ENCODE data around the gene REEP2.
"Not testable (repeated sequence)": the region's sequence is repeated elsewhere in the genome, so short reads cannot be mapped to it uniquely, and the experiment has no call there.

Gene REEP2

GRCh38 chr5:138466125-138466899 lies 27.5 kb downstream of the REEP2 start:
- peak; percentile 49 for DNase-seq (ENCODE audit: low spot score)

- DNase-seq (ENCODE audit: low spot score): peak; percentile 8
Observed at GRCh38 chr5:138466900-138467710, 28.2 kb downstream of the REEP2 start.

GRCh38 chr5:138467711-138468132 lies 28.9 kb downstream of the REEP2 start:
- DNase-seq (ENCODE audit: low spot score): no peak

- DNase-seq (ENCODE audit: low spot score): no peak
Observed at GRCh38 chr5:138468133-138468965, 29.5 kb downstream of the REEP2 start.

- DNase-seq (ENCODE audit: low spot score): peak; percentile 9
Observed at GRCh38 chr5:138468966-138469539, 30.2 kb downstream of the REEP2 start.

DNA sequence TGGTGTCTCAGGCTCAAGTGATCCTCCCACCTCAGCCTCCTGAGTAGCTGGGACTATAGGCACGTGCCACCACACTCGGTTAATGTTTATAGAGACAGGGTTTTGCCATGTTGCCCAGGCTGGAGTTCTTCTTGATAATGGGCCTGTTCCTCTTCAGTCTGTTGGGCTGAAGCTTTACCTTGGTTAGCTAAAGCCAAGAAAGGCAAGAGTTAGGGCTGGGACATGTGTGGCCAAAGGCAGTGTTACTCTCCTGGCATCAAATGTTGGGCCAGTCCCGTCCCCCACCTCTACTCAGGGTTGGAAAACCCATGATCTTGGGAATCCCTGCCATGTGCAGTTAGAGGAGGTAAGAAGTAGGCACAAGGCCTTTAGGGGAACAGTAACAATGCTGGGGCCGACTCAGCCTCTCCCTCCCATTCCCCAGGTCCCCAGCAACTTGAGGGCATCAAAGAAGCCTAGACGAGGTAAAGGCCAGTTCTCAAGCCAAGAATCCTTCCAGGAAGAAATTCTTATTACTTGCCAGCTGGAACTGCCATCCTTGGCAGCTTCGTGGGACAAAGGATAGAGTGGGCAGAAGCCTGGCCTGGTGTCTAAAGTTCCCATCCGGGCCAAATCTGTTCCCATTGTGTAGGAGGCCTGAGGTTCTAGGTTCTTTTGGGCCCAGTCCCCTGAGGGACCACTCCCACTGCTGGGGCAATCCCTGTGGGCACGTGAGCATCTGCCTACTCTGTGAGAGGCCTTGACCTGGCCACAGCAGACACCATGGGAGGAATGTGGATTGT lies 30.9 kb downstream of the REEP2 start:
- peak; percentile 37 for DNase-seq (ENCODE audit: low spot score)

DNA sequence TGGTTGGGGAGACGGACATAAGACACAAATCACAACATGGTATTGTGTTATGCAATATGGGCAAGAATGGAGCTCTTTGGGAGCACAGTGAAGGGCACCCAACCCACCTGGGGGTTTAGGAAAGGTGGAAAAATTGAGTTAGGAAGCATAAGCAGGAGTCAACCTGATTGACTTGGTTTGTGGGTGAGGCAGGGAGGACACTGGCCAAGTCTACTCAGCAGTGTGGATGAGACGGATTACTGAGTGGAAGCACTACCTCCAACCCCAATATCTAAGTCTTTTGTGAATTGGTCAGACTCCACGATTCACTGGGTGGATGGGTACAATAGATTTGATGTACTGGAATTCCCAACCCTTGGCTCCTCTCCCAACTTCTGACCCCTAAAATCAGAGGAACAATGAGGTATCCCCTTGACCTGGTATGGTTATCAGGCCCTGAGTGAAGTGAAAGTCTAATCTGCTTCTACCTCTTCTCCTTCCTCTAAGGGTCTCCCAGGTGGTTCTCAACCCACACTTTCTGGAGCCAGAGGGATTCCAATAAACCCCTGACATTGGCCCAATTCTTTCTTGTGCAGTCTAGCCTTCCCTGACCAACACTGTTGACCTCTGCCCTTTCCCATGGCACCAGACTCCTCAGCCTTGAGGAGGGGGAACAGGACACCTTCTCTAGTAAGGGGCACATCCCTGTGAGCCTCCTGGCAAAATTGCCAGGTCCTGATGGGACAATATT lies 31.6 kb downstream of the REEP2 start:
- no peak for DNase-seq (ENCODE audit: low spot score)

GRCh38 chr5:138471052-138471361 lies 32.1 kb downstream of the REEP2 start:
- no peak for DNase-seq (ENCODE audit: low spot score)

GRCh38 chr5:138472353-138472752 lies 33.5 kb downstream of the REEP2 start:
- DNase-seq (ENCODE audit: low spot score): no peak

- DNase-seq (ENCODE audit: low spot score): not testable (repeated sequence)
Observed at GRCh38 chr5:138473151-138473550, 34.3 kb downstream of the REEP2 start.

DNA sequence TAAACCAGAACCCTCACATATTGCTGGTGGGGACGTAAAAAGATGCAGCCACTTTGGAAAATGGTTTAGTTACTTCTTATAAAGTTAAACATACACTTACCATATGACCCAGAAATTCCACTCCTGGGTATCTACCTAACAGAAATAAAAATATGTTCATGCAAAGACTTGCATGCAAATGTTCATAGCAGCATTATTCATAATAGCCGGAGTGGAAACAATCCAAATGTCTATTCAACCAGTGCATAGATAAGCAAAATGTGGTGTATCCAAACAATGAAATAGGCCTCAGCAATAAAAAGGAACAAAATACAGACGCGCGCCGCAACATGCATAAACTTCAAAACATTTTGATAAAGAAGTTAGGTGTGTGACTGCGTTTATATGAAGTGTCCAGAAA lies 38.1 kb downstream of the REEP2 start:
- no peak for DNase-seq (ENCODE audit: low spot score)

GRCh38 chr5:138482638-138483037 lies 43.8 kb downstream of the REEP2 start:
- no peak for DNase-seq (ENCODE audit: low spot score)

- DNase-seq (ENCODE audit: low spot score): peak; percentile 42
Observed at GRCh38 chr5:138488481-138488945, 49.7 kb downstream of the REEP2 start.

DNA sequence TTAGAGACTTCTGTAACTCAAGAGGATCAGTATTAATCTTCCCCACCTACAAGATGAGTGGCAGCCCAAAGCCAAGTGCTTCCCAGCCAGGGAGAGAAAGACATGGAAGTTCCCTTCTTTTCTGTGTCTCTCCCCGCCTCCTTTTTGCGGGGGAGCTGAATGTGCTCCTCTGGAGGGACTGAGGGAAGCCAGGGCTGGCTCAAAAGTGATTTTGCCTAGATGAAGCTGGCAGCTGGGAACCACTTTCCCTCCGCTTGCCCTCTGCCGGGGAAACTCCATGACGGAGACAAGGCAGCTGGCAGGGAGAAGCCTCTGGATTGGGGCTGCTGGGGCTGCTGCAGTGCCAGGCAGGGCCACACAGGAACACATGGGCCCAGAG lies 50.8 kb downstream of the REEP2 start:
- DNase-seq (ENCODE audit: low spot score): no peak

DNA sequence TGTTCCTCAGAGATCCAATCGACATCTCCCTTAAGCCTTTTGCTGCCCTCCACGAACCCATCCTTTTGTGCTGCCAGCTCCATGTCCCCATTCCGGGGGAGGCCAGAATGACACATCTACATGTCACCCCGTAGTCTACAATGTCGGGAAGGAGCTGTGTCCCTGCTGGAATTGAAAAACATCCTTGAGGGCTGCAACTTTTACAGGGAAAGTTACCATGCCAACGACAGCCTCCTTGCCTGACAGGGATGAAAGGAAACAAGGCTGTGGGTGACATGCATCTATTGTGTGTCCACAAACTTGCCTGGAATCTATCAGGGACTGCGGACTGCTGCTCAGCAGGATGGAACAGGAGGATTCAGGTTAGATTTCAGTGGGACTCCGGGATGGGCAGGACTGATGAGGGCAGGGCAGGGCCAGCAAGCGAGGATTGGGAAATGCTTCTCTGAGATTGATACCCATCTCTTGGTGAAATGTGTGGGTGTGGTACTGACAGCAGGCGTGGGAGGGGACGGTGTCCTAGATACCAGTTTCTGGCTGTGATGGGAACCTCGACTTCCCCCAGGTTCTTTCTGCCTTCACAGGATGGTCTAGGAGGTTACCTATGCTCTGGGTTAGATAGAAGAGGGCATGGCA lies 51.9 kb downstream of the REEP2 start:
- DNase-seq (ENCODE audit: low spot score): no peak

GRCh38 chr5:138491284-138491648 lies 52.4 kb downstream of the REEP2 start:
- DNase-seq (ENCODE audit: low spot score): no peak

DNA sequence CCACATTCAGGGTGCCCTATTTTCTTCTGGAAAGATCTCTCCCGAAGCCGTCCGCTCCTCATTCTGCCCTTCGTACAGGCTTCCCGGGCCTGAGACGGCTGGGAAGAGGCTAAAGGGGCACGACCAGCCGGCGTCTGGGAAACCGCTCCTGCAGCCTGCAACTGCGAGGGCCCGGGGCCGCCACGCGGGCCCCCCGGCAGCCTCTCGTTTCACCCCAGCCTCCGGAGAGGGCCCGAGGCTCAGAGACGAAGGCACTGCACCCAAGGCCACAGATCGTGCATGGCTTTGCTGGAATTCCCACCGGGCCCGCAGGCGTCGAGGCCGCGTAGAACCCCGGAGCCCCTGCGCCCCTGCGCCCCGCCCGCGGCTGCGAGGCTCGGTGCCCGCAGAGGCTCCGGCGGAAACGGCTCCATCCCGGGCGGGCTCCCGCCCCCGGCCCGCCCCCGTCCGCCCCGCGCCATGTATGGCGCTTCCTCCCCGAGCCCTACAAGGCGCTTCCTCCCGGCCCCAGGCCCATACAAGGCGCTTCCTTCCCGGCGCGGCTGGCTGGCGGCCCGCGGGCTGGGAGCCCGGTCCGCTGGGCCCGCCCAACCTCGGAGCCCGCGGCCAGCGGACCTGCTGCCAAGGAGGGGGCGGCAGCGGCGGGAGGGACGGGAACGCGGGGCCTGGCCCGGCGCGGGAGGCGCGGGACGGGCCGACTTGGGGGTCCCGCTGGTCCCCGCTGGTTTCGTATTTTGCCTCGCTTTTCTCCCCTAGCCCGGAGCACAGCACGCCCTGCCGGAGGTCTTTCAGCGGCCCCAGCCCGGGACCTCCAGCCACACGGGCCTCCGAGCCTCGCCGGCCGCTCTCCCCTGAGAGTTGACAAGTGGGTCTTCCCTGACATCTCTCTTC lies 53.1 kb downstream of the REEP2 start:
- DNase-seq (ENCODE audit: low spot score): peak; percentile 90

DNA sequence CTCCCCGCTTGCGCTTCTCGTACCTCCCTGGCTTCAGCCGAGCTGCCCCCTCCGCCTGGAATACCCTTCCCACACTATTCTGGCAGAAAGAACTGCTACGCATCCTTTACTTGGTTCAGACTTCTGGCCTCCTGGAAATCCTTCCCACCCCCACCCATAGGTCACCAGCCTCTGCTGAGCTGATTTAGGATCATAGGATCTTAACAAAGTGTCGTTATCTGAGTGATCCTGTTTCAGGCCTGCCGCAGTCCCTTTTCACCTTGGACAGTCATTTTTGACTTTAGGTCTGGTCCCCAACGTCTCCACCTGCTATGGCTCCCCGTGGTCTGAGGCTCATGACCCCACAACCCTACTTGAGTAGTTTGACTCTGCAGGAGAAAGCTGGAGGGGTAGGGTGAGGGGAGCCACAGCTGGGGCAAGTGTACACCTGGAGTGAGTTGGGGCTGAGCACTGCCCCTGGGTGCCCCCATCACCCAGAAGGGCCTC lies 53.7 kb downstream of the REEP2 start:
- no peak for DNase-seq (ENCODE audit: low spot score)

GRCh38 chr5:138495351-138495750 lies 56.5 kb downstream of the REEP2 start:
- no peak for DNase-seq (ENCODE audit: low spot score)

All from hepatic stellate cell (primary cell).